GM18873 (cell line): ENCODE measurements around the gene CXCR5.

Experiments
- ATAC-seq: cut with Tn5 transposase; IDR thresholded peaks from one replicate; pipeline ENCODE4 v1.9.1; 2021; ENCODE audit warnings: mild to moderate bottlenecking, moderate library complexity, moderate number of reproducible peaks; ENCODE audit not compliant: unreplicated experiment, low FRiP score

Gene CXCR5

DNA sequence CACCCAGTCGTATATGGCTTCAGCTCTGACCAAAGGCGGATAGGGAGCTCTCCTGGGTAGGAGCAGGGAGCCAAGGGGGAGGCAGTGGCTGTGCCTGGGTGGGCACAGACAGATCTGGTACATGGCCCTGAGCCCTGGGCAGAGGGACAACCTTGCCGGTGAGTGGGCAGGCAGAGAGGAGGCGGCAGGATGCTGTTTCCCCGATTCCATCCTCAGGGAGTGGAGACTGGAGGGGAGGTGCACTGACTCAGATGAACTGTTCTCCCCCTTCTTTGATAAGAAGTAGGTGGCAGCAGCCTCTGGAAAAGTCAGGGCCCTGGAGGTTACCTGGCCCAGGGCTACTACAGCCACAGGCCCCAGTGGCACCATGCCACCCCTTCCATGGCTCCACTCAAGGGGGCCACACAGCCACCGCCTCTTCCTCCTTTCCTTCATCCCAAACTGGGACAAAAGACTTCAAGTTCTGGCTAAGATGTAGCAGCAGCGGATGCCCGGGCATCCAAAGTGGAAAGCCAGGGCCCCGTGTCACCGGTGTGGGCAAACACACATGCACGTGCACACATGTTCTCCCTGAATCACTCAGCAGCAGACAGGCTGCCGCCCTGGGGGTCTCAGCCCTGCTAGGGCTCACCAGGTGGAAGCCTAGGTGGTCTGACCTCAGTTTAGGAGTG lies 13.4 kb downstream of the CXCR5 start:
- no peak for ATAC-seq

DNA sequence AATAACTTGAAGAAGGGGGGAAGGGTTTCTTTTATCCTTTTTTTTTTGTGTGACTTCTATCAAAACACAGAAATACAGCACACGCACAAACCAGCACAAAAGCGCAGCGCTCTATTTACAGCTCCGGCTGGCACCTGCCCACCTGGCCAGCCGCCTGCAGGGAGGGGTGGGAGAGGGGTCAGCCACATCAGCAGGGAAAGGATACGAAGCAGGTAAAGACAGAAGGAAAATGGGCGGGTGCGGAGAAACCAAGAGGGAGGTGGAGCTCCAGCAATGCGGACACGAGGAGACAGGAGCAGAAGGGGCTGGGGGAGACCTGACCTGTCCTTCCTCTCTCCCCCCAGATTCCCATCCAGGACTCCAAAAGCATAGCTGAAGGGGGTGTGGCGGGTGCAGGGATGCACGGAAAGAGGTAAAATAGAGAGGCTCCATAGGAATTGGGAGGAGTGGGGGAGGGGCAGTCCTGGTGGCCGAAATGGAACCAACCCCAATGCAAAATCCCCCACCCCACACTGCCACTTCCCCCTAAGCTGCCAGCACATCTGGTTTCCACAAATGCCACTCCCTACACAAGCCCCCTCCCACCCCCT lies 14.1 kb downstream of the CXCR5 start:
- ATAC-seq: no peak

DNA sequence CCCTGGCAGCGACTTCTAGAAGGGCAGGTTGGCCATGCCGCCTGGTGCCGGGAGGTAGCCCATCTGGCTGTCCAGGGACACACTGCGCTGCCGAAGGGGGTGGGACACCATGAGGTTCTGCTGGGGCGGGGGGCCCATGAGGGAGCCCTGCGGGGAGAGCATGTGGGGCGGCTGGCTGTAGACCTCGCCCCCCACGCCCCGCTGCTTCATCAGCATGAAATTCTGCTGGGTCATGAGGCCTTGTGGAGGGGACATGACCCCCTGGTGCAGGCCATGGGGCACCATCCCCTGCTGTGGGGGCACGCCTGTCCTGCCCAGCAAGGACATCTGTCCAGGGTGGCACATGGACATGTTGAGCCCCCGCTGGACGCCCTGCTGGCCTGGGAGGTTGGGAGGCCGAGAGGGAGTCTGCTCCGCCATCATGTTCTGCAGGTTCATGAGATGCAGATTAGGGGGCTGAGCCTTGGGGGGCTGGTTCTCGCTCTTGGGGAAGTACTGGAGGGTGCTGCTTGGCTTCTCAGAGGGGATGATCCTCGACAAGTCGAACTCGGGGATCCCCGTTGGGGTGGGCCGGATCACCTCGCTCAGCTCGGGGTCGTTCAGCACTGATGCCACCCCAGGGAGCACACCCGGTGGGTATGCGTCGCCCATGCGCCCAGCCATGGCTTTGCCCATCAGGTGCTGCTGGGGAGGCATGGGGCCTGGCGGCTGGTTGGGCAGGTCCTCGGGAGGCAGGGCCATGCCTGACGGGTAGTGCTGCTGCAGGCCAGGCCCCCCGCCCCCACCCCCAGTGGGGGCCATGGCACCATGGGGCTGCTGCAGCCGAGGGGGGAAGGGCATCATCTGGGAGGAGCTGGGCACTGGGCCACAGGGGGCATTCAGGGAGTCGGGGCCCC lies 15.0 kb downstream of the CXCR5 start:
- ATAC-seq: no peak

DNA sequence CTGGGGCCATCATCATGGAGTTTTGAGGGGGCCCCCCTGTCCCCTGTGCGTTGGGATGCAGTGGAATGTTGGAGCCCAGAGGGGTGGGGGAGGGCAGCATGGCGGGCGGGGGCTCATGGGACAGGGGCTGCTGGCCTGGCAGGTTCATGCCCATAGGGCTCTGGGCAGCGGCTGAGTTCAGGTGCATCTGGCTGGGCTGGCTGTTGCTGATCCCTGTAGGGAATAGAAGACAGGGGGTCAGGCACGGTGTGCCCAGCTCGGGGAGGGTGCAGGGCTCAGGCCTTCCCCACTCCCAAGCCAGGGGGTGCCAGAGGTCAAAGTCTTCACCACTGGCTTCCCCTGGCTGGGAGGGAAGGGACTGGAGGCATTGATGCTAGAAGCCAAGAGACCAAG lies 15.6 kb downstream of the CXCR5 start:
- ATAC-seq: no peak

DNA sequence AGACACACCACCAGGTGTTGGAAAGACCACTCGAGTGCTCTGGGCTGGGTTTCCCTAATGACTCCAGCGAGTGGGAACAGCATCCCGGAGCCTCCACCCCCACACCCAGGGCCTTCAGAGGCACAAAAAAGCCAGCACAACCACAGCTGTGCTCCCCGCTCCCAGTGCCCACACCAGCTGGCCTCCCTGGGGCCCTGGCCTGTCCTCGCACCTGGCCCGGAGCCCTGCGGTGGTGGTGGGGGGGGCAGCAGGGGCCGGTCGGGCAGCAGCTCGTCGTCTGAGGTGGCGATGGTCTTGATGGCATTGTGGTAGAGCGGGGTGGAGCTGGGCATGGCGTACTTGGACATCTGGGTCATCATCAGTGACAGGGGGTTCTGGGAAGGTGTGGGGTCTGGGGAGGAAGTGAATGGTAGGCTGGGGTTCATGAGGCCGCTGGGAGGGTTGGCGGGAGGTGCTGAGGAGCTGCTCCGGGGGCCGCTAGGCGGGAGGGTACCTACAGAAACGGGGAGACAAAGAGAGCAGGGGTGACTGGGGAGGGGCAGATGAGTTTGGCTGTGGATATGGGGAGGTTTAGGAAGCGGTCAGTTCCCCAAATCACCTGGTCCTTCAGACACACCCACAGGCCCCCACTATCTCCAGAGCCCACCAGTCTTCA lies 16.1 kb downstream of the CXCR5 start:
- ATAC-seq: no peak

DNA sequence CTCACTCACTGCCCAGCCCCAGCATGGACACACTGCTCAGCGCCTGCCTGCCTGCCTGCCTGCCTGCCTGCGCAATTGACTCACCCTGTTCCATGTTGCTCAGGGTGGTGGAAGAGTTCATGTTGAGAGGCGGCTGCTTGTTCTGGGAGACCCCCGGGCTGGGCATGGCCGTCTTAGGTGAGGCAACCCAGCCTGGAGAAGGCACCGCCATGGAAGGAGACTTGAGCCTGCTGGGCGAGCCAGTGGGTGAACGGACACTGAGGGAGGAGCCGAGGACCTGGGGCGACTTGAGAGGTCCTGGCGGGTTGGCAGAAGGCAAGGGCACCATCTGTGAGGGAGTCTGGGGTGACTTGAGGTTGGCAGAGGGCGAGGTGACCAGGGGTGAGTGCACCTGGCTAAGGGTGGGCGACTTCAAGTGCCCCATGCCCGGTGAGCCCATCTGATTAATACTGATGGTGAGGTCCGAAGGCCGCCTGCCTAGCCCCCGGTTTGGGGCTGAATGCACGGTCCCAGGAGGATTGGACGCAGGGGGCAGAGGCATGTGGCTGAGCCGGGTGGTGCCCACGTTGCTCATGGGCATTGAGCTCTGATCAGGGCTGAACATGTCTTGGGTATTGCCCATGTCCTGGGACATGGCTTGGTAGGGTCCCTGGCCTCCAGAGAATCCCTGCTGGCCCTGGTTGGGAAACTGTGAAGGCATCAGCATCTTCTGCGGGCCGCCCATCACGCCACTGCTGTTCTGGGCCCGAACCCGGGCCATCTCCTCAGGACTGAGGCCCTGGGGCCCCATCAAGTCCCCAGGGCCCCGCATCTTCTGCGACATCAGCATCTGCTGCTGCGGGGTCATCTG lies 17.1 kb downstream of the CXCR5 start:
- ATAC-seq: no peak

DNA sequence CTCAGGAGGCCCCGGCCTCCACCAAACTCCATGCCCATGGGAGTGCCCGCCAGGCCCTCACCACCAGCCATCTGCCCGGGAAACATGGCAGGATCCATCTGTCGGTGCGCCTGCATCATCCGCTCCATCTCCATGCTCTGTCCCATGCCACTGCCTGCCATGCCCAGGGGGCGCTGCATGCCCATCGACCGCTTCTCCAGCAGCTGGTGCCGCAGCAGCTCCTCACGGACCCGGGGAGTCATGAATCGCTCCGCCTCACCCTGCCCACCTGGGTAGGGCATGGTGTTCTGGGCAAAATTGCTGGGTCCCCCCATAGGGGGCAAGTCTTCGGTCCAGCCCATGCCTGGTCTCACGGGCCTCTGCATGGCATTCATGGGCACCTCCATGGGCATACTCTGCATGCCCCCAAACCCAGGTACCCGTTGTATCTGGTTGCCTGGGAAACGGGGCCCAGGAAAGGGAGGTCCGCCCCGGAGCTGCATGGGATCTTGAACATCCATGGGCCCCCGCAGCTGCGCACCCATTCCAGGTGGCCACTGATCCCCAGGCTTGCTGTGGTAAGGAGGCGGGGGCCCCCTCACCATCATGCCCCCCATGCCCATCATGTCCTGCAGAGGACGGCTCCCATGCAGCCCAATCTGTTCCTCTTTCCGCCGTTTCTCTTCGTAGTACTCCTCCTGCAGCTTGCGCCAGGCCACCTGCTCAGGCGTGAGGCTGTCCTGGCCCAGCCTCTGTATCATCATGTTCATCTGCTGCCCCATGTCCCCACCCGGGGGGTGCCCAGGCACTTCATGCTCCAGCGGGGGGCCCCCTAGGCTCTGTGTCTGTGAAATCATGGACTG lies 18.0 kb downstream of the CXCR5 start:
- no peak for ATAC-seq

DNA sequence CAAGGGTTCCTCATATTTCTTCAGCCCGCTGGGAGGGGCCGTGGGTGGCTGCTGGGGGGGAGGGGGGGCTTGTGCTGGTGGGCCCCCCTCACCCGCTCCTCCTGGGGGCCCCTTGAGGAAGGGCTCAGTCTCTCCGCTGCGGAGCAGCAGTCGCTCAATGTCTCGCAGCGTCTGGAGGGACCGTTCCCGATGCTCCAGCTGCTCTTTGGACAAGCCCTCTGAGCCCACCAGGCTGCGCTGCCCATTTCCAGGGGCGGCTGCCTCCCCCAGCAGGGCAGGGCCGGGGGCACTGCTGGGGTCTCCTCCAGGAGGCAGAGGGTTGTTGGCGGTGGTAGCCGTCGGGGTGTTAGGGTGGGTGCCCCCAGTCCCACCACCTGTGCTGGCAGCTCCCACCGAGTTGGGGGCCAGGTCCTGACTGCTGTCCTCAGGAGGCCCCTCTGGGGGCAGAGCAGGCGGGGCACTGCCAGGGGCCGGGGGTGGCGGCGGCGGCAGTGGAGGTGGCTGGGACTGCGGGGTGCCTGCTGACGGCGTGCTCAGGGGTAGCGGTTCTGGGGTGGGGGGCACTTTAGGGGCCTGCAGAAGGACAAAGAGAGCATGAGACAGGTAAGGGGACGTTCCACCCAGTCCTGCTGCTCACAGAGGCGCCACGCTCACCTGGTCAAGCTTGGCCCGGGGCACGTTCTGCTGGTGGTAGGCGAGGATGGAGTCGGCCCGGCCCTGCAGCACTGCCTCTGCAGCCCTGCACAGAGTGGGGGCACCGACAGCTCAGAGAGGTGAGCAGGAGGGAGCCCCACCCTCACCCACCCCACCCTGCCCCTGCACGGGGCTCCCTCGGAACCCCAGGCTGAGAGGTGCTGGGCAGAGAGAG lies 18.9 kb downstream of the CXCR5 start:
- ATAC-seq: no peak

DNA sequence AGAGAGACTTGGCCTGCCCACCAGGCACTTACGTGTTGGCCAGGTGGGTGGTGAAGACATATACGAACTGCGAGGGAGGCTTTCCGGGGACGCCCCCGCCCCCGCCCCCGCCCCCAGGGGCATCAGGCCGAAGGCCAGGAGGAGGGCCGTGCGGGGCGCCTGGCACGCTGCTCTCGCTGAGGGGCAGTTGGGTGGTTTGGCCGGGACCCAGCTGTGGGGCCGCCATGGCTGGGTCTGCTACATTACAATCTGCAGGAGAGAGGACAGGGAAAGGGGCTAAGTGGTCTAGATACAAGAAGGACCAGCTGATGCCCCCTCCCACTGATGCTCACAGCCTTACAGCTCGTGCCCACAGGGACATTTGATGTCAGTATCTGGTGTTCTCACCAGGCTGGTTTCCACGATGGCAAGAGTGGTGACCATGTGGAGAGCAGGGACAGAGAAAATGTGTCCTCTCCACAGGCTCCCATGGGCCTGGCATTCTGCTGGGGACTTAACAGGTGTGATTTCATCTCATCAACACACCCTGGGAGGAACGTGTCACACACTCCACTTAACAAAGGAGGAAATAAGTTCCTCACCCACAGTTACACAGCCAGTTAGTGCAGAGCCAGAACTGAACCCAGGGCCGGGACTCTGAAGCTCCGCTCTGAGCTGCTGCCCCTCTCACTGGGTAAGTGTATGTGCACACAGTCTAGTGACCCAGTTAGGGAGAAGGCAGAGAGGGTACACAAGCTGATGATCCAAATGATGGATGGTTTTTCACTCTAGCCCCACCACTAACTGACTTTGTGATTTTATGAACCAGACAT lies 19.7 kb downstream of the CXCR5 start:
- ATAC-seq: no peak

DNA sequence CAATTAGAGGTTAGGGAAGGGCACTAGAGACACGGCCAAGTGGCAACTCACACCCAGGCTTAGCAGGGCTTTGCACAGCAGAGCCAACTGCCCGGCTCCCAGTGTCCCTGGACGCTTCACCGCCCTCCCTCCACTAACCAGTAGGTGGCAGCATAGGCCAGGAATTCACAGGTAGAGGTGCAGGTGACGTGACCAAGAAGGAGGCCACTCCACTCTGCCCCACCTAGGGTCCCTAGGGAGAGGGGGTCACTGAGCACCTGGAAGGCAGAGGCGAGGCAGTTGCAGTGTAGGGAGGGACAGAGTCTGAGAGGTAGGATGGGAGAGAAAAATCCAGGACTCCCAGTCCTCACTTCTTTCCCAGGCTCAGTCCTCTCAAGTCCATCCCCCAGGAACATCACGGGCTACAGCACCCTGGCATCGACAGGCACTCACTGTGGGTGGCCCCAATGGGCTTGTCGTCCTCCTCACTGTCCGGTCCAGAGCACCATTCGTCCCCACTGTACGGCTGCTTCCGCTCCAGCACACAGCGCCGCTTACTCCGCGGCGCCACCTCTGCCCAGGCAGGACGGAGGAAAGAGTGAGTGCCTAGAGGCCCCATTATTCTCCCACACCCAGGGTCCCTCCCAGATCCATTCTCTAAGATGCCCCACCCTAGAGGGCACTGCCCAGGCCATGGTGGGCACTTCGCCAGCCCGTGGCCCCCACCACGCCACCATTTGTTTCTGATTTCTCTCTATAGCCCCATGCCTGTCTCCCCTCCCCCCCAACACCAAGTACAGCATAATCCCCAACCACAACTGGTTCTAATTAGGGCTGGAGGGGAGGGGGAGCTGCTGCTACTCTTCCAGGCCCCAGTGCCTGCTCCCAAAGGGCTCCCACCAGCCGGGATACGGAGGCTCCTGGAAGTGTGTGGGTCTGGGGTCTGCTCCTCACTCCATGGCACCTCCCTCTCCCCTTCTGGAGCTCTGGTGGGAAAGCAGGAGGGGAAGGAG lies 23.7 kb downstream of the CXCR5 start:
- ATAC-seq: no peak

DNA sequence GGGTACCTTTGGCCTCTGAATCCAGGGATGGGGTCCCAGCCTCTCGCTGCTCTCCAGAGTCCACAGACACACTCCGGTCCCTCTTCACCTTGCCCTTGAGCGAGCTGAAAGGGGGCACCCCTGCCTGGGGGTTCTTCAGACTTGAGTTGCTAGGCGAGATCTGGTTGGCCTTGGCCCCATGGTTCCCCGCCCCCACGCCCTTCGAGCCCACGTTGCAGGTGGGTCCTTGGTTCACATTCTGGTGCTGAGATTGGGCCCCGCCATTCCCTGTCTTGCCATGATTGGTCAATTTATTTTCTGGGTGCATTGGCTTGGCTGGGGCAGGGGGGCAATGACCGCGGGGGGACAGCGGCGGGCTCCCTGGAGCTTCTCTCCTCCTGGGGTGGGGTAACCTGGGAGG lies 24.6 kb downstream of the CXCR5 start:
- no peak for ATAC-seq

DNA sequence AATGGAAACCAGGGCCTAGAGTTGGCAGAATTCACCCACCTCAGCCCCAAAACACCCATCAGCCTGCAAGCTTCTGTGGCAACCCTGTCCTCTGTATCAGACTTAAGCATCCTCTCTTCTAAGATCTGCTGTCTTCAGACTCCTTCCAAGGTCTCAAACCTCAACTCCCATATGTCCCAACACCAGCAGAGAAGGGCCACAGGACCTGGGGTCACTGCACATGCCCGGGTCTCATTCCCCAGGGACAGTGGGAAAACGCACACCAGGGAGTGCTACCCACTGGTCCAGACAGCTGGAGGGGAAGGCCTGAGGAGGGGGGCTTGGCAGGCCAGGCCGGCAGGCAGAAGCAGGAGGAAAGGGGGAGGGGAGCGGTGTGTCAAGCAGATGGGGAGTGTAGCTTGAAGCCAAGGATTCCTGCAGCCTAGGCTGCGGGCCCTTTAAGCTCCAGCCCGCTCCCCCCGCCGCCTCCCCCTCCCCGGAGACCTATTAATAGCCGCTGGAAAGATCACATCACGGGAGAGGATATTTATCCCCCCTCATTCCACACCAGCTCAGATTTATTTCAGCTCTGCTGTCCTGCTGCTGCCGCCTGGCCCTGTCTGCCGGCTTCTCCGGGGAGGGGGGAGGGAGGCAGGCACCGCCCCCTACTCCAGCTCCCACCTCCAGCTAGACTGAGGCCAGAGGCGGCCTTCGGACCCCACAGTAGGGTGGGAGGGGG lies 25.4 kb downstream of the CXCR5 start:
- no peak for ATAC-seq

DNA sequence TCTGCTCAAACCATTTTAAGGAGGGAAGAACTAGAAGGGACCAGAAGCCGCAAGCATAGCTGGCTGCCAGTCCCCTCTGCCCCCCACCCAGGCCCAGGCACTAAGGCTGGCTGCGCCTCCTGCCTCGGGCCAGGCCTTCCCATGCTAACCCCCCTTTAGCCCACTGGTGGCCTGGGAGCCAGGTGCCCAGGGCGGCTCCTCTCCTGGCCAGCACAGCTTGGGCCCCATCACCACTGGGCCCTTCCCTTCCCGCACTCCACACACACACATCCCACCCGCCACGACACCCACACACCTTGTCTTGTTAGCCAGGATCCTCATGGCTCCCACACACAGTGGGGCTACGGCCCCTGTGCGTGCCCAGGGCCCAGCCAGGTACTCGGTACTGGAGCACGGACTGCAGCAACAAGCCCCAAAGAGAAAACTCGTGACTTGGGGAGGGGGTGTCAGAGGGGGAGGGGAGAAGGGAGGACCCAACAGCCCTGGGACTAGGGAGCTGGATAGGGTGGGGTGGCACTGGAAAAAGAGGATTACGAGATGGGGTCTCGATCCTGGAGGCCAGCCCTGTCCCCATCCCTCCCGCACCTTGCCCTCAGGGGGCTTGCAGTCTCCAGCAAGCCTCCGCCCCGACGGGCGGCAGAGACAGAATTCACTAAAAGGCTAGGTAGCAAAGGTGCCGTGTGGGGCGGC lies 26.1 kb downstream of the CXCR5 start:
- no peak for ATAC-seq

DNA sequence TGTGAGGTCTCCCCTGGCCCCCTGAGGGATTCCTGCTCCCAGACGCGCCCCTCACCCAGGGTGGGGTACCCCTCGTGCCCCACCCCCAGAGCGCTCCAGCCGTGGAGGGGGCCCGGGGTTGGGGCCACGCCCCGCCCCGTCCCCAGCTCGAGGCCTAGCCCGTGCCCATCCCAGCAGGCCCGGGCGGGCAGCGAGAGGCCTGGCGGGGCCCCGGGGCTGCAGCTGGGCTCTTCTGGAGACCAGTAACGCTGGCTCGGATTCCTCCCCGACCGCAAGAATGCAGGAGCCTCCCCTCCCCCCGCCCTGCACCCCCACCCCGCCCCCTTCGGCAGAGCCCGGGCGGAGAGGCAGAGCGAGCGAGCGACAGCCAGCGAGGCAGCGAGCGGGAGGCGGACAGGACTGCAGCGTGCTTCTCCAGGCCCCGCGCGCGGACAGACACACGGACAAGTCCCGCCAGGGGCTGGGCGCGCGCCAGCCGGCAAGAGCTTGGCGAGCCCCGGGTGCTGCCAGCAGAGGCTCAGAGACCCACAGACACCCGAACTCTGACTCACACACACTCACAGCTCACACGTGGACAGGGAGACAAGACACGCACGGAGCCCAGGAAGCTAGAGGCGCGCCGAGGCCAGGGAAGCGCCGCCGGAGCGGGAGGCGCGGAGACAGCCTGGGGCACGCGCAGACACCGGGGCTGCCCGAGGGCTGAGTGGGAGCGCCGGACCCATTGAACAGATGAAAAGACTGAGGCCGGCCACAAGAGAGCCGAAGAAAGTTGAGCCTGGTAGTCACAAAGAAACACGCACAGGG lies 26.8 kb downstream of the CXCR5 start:
- ATAC-seq: no peak
